ENCODE results near the gene NRXN3. TPM values are rescaled to one million over a fixed set of nuclear protein-coding genes. Genes with fewer than 3 reads are reported as not detected.

NRXN3 gene
- polyA plus RNA-seq, 1 donor from 2014 or later: 110 TPM

DNA sequence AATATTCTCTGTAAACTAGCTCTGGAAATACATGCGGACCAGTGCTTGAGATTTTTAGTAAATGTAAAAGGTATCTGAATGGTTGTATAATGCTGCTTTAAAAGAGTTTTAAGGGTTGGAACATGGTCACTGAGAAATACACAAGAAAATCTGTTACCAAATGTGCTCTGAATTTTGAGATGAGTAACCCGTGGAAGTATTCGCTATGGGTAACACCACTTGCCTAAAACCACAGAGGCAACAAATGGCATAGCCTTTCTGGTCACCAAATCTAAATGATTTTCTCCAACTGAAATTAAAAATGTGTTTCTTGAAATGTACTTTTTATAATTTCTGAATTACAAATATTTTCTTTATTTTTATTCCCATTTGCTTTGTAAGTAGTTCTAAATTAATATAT lies 1295.5 kb downstream of the NRXN3 start:
- no peak overlapping the region for H3K9ac ChIP-seq (ENCODE audit: low read length)
- no peaks in the 10 kb centered on the region for H3K9me3 ChIP-seq (ENCODE audit: low read length)
- TF ChIP-seq SMC3 (conservative IDR thresholded peaks at IDR 0.05; ENCODE audit: poor library complexity): no peak
- no peak for TF ChIP-seq EZH2 (IDR thresholded peaks at IDR 0.05; ENCODE audit: borderline replicate concordance, insufficient read depth, low read length, poor library complexity, severe bottlenecking)
- no peak for TF ChIP-seq RAD21 (conservative IDR thresholded peaks at IDR 0.05)
- no peak for TF ChIP-seq POLR2AphosphoS5 (IDR thresholded peaks at IDR 0.05)
- TF ChIP-seq CTCF (IDR thresholded peaks at IDR 0.05; ENCODE audit: poor library complexity, severe bottlenecking): no peak
- TF ChIP-seq REST (IDR thresholded peaks at IDR 0.05; ENCODE audit: borderline replicate concordance): no peak
- no peak for TF ChIP-seq MXI1 (conservative IDR thresholded peaks at IDR 0.05; ENCODE audit: poor library complexity, severe bottlenecking)
- no peak for TF ChIP-seq TAF1 (IDR thresholded peaks at IDR 0.05; ENCODE audit: low read depth)
- TF ChIP-seq EP300 (conservative IDR thresholded peaks at IDR 0.05; ENCODE audit: poor library complexity, severe bottlenecking): no peak
- H3K27ac ChIP-seq (ENCODE audit: low read length): no peak overlapping the region
- H3K27me3 ChIP-seq (ENCODE audit: insufficient read depth, low read depth, low read length): no peaks in the 10 kb centered on the region
- H3F3A ChIP-seq (ENCODE audit: insufficient read depth, low read length, poor library complexity, severe bottlenecking): no peaks in the 10 kb centered on the region
- no peak overlapping the region for H3K4me2 ChIP-seq (ENCODE audit: low read length)
- H4K20me1 ChIP-seq (ENCODE audit: insufficient read depth): no peaks in the 10 kb centered on the region
- no peak overlapping the region for H2AFZ ChIP-seq (ENCODE audit: low read depth, low read length)
- H3K79me2 ChIP-seq (replicated peaks; ENCODE audit: insufficient read depth, low read length): peaks cover 14% of the 10 kb centered on the region
- no peaks in the 10 kb centered on the region for H3K9me2 ChIP-seq (ENCODE audit: insufficient read depth, low read length)
- peaks cover 5% of the 10 kb centered on the region for H3K36me3 ChIP-seq (ENCODE audit: insufficient read depth, low read length)
- no peak overlapping the region for H3K4me3 ChIP-seq (ENCODE audit: low read length)

DNA sequence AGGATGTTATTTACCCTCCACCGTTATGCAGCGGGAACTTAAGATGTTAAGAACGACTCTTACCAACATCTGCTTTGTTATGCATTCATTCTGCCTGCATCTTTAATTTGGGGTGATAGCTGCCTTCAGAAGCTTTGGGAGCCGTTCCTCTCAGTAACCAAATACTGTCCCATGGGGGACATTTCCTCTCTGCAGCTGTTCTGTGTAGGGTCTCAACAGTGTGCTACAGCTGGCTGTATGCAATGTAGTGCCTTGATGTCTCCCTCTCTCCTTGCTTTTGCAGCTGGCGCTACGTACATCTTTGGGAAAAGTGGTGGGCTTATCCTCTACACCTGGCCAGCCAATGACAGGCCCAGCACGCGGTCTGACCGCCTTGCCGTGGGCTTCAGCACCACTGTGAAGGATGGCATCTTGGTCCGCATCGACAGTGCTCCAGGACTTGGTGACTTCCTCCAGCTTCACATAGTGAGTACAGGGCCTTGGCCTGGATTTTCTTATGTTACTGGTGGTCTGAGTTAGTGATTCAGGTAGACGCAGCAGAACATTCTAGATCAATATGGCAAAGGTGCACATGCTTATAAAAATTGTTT lies 1296.9 kb downstream of the NRXN3 start:
- Histone ChIP-seq H3K4me2 (ENCODE audit: low read length) (no peak overlapping the region), H3K27me3 (ENCODE audit: insufficient read depth, low read depth, low read length) (no peaks in the 10 kb centered on the region), H3K4me3 (ENCODE audit: low read length) (no peak overlapping the region), H3K9me2 (ENCODE audit: insufficient read depth, low read length) (no peaks in the 10 kb centered on the region), H3K27ac (ENCODE audit: low read length) (no peak overlapping the region), H3K79me2 (replicated peaks; ENCODE audit: insufficient read depth, low read length) (peaks cover 14% of the 10 kb centered on the region), H3K9ac (ENCODE audit: low read length) (no peak overlapping the region), H3K9me3 (ENCODE audit: low read length) (no peaks in the 10 kb centered on the region), H2AFZ (ENCODE audit: low read depth, low read length) (no peak overlapping the region), H4K20me1 (ENCODE audit: insufficient read depth) (no peaks in the 10 kb centered on the region), H3K36me3 (ENCODE audit: insufficient read depth, low read length) (peaks cover 5% of the 10 kb centered on the region), H3F3A (ENCODE audit: insufficient read depth, low read length, poor library complexity, severe bottlenecking) (no peaks in the 10 kb centered on the region)
- TF ChIP-seq CTCF (IDR thresholded peaks at IDR 0.05; ENCODE audit: poor library complexity, severe bottlenecking) (no peak), RAD21 (conservative IDR thresholded peaks at IDR 0.05) (no peak), SMC3 (conservative IDR thresholded peaks at IDR 0.05; ENCODE audit: poor library complexity) (no peak), TAF1 (IDR thresholded peaks at IDR 0.05; ENCODE audit: low read depth) (no peak), POLR2AphosphoS5 (IDR thresholded peaks at IDR 0.05) (no peak), EP300 (conservative IDR thresholded peaks at IDR 0.05; ENCODE audit: poor library complexity, severe bottlenecking) (no peak), EZH2 (IDR thresholded peaks at IDR 0.05; ENCODE audit: borderline replicate concordance, insufficient read depth, low read length, poor library complexity, severe bottlenecking) (no peak), REST (IDR thresholded peaks at IDR 0.05; ENCODE audit: borderline replicate concordance) (no peak), MXI1 (conservative IDR thresholded peaks at IDR 0.05; ENCODE audit: poor library complexity, severe bottlenecking) (no peak)
